ENCODE results near the gene GPRIN2.

DNA sequence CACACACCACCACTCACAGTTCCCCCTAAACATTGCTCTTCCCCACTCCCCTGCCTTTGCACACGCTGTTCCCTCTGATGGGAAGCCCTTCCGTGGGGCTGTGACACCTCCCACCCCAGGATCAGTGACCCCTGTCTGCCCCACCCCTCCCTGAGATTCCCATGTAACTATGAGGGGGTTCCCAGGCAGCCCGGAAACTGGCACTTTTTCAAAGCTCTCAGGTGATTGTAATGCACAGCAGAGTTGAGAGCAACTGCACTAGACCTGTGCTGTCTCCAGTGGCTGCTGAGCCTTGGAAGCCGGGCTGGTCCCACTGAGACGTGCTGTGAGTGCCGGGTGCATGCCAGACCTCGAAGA, 29.8 kb downstream of the GPRIN2 start:
- TF ChIP-seq, protein P1, sequence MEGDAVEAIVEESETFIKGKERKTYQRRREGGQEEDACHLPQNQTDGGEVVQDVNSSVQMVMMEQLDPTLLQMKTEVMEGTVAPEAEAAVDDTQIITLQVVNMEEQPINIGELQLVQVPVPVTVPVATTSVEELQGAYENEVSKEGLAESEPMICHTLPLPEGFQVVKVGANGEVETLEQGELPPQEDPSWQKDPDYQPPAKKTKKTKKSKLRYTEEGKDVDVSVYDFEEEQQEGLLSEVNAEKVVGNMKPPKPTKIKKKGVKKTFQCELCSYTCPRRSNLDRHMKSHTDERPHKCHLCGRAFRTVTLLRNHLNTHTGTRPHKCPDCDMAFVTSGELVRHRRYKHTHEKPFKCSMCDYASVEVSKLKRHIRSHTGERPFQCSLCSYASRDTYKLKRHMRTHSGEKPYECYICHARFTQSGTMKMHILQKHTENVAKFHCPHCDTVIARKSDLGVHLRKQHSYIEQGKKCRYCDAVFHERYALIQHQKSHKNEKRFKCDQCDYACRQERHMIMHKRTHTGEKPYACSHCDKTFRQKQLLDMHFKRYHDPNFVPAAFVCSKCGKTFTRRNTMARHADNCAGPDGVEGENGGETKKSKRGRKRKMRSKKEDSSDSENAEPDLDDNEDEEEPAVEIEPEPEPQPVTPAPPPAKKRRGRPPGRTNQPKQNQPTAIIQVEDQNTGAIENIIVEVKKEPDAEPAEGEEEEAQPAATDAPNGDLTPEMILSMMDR (IDR thresholded peaks at IDR 0.05; ENCODE audit: insufficient read depth, low read length): no peak
- TF ChIP-seq POLR2AphosphoS5 (IDR thresholded peaks at IDR 0.05; ENCODE audit: low read depth) (no peak), GABPA (IDR thresholded peaks at IDR 0.05; ENCODE audit: low read depth) (no peak), SPI1 (IDR thresholded peaks at IDR 0.05; ENCODE audit: borderline replicate concordance, low read depth) (no peak)
- TF ChIP-seq, protein P2, sequence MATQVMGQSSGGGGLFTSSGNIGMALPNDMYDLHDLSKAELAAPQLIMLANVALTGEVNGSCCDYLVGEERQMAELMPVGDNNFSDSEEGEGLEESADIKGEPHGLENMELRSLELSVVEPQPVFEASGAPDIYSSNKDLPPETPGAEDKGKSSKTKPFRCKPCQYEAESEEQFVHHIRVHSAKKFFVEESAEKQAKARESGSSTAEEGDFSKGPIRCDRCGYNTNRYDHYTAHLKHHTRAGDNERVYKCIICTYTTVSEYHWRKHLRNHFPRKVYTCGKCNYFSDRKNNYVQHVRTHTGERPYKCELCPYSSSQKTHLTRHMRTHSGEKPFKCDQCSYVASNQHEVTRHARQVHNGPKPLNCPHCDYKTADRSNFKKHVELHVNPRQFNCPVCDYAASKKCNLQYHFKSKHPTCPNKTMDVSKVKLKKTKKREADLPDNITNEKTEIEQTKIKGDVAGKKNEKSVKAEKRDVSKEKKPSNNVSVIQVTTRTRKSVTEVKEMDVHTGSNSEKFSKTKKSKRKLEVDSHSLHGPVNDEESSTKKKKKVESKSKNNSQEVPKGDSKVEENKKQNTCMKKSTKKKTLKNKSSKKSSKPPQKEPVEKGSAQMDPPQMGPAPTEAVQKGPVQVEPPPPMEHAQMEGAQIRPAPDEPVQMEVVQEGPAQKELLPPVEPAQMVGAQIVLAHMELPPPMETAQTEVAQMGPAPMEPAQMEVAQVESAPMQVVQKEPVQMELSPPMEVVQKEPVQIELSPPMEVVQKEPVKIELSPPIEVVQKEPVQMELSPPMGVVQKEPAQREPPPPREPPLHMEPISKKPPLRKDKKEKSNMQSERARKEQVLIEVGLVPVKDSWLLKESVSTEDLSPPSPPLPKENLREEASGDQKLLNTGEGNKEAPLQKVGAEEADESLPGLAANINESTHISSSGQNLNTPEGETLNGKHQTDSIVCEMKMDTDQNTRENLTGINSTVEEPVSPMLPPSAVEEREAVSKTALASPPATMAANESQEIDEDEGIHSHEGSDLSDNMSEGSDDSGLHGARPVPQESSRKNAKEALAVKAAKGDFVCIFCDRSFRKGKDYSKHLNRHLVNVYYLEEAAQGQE (IDR thresholded peaks at IDR 0.05; ENCODE audit: insufficient replicate concordance, low read depth): no peak

Data from HL-60 (cell line).